ENCODE data around the gene LGR5.

The LGR5 gene

GRCh38 chr12:71439613-71440344 lies at the start of gene LGR5:
Gene LGR5, plus strand, starts transcription at chr12:71439798. Its CDS starts 283 bp downstream, at chr12:71440081.
- no peak for DNase-seq

GRCh38 chr12:71392521-71393145 lies 47.0 kb upstream of the LGR5 start:
- DNase-seq, result peak; percentile 84

GRCh38 chr12:71393625-71394024 lies 46.0 kb upstream of the LGR5 start:
- DNase-seq, result peak; percentile 44

GRCh38 chr12:71397433-71397954 lies 42.1 kb upstream of the LGR5 start:
- no peak for DNase-seq

GRCh38 chr12:71399197-71399596 lies 40.4 kb upstream of the LGR5 start:
- no peak for DNase-seq

GRCh38 chr12:71400481-71400880 lies 39.1 kb upstream of the LGR5 start:
- DNase-seq, result no peak

- DNase-seq, result no peak
These were observed 33.7 kb upstream of the LGR5 start for GRCh38 chr12:71405884-71406283.

GRCh38 chr12:71407732-71408131 lies 31.9 kb upstream of the LGR5 start:
- DNase-seq, result no peak

GRCh38 chr12:71410844-71411243 lies 28.8 kb upstream of the LGR5 start:
- no peak for DNase-seq

- DNase-seq, result no peak
These were observed 28.0 kb upstream of the LGR5 start for GRCh38 chr12:71411635-71412034.

- peak; percentile 81 for DNase-seq
These were observed 24.0 kb upstream of the LGR5 start for GRCh38 chr12:71415336-71416231.

- DNase-seq, result no peak
These were observed 22.4 kb upstream of the LGR5 start for GRCh38 chr12:71417181-71417580.

- DNase-seq, result no peak
These were observed 18.7 kb upstream of the LGR5 start for GRCh38 chr12:71420775-71421406.

GRCh38 chr12:71425568-71426299 lies 13.9 kb upstream of the LGR5 start:
- no peak for DNase-seq

GRCh38 chr12:71426300-71427047 lies 13.1 kb upstream of the LGR5 start:
- DNase-seq, result no peak

- DNase-seq, result no peak
These were observed 8.8 kb upstream of the LGR5 start for GRCh38 chr12:71430756-71431155.

- DNase-seq, result no peak
These were observed 7.6 kb upstream of the LGR5 start for GRCh38 chr12:71431991-71432390.

- no peak for DNase-seq
These were observed 6.7 kb upstream of the LGR5 start for GRCh38 chr12:71432936-71433335.

GRCh38 chr12:71436696-71437095 lies 2.9 kb upstream of the LGR5 start:
- DNase-seq, result no peak

GRCh38 chr12:71438670-71439361 lies 782 bp upstream of the LGR5 start:
- DNase-seq, result no peak

- no peak for DNase-seq
These were observed 311 bp upstream of the LGR5 start for GRCh38 chr12:71439362-71439612.

Data from OCI-M1 (cell line).